Activated CD8-positive, alpha-beta memory T cell treated with anti-CD3 and anti-CD28 coated beads, Interleukin-2, amount 50 U/mL, for 4 hours (primary cell): Measurements from ENCODE around the gene THOC5.
A peak's percentile ranks its signal among the peaks of the same experiment; 100 is the strongest.

ENCODE experiments used
- DNase-seq: peaks from one replicate; pipeline ENCODE4 v3.0.0-alpha.2; 2020

Gene THOC5

DNA sequence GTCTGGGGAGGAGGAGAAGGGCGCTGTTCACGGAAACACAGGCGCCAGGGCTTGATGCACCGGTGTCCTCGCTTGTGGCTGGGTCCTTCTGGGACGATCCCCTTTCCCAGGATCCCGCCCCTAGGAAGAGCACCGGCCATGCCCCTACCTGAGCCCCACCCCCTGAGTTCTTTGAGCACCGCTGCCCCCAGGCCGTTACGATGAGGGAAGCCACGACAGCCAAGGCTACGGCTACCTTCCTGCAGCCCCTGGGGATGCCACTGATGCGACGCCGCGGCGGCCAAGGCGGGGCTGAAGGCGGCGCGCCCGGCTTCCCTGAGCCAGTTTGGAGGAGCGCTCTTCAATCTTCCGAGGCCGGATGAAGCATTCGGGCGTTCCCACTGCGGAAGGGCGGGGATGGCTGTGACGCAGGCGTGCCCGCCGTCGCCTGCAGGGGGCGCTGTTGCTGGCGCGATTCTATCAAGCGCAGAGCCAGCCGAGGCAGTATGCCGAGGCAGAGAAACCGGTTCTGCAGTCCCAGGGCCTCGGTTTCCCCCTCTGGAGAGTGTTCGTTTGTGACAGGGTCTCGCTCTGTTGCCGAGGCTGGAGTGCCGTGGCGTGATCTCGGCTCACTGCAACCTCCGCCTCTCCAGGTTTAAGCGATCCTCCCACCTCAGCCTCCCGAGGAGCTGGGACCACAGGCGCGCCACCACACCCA is 83.2 kb downstream of the THOC5 start:
- peak; percentile 63 for DNase-seq

DNA sequence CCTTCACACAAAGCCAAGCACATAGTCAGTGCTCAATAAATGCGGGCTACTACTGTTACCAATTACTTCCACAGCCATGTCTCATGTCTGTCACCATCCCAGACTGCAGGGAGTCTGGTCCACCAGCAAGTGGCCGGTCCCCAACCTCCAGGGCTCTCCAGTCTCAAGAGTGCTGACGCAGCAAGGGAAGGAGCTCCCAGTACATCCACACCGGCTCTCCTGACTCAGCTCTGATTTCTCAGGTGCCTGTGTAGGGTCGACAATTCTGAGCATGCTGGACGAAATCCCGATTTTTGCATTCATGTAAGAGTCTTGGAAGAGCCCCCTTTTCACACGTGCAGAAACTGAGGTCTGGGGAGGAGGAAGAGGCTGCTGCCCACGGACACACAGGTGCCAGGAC is 83.8 kb downstream of the THOC5 start:
- no peak for DNase-seq

GRCh38 chr22:29464581-29464980 is 89.0 kb downstream of the THOC5 start:
- DNase-seq: no peak

DNA sequence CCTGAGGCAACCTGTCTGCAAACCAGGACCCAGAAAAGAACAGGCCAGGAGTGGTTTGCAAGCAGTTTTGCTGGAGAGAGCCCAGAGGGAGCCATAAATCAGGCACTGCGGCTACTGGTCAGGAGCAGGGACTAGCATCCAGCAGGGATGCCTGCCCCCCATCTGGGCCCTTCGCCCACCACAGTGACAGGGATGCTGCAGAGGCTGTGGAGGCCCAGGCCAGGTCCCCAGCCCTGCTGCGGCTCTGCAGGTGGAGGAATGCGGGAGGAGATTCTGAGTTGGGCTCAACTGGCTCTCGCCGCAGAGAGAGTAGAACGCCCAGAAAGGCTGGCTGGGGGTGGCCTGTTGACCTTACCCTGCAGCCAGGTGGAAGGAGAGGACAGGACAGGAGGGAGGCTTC is 89.9 kb downstream of the THOC5 start:
- DNase-seq: no peak

- no peak for DNase-seq
These were observed 92.3 kb downstream of the THOC5 start for GRCh38 chr22:29461263-29461662.

DNA sequence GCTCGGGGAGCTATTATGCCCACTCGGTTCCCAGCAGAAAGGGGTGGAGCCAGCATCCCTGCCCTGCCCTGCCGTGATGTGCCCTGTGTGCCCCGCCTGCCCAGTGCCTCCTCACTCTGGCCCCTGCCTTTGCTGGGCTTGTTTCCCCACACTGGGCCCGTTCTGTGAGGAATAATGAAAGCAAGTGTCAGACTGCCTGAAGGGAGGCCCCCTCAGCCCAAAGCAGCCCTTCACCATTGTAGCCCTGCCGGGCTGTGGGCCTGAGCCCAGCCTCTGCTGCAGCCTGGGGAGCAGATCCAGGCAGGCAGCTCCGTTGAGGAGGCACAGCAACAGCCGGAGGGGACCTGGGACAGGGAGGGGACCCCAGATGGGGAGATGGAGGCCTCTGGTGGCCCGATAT is 93.8 kb downstream of the THOC5 start:
- DNase-seq: no peak

DNA sequence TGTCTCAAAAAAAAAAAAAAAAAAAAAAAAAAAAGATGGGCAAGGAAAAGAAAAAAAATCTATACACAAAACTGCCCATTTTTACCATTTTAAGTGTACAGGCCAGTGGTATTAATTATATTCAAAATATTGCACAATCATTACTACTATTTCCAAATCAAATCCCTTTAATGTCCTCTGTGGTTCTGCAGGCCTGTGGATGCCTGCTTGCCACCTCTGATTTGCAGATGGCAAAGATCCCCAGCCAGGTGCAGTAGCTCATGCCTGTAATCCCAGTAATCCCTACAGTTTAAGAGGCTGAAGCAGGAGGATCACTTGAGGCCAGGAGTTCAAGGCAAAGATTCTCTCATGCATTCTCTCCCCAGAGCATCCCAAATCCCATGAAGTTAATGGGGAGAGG is 95.0 kb downstream of the THOC5 start:
- DNase-seq: no peak

DNA sequence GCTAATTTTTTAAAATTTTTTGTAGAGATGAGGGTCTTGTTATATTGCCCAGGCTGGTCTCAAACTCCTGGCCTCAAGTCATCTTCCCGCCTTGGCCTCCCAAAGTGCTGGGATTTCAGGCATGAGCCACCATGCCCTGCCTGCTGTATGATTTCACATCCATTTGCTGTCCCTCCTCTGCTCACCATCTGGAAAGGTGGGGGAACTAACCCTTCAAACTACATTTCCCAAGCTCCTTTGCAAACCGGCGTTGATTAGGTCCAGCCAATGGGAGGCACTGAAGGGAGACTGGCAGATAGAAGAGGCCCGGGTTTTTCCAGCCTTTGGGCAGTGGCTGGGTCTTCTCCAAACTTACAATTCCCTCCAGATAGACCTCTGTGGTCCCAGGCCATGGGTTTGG is 95.8 kb downstream of the THOC5 start:
- no peak for DNase-seq

- no peak for DNase-seq
These were observed 97.3 kb downstream of the THOC5 start for GRCh38 chr22:29456211-29456671.
